Mesenteric fat pad (tissue), 1 donor: ENCODE measurements around the gene CLC. TPM values are rescaled to one million over a fixed set of nuclear protein-coding genes. Genes with fewer than 3 reads are reported as not detected.
"Not testable (repeated sequence)": the region's sequence is repeated elsewhere in the genome, so short reads cannot be mapped to it uniquely, and the experiment has no call there.

ENCODE experiments used
- DNase-seq: peaks from one replicate; pipeline ENCODE4 v3.0.0-alpha.2; 2020; ENCODE audit warnings: low spot score
- long read RNA-seq: library from polyadenylated mRNA; unstranded; transcript quantifications from one replicate; pipeline ENCODE4 v2.0.0, GENCODE V29; 2020
- total RNA-seq: library from RNA; stranded (reverse); fragmentation: NEBNext Ultra II Directional; extraction: Animal tissue kit (Norgen Biotek cat#: 25700); gene quantifications from one replicate; pipeline ENCODE4 v1.2.1, GENCODE V29; 2021
- donor health status: DM: yes; HTN: yes; CAD: no.

CLC gene
- not detected for total RNA-seq
- long read RNA-seq: 0 reads

- no peak for DNase-seq
These were observed at the start of gene CLC for GRCh38 chr19:39737891-39738290. Gene CLC (minus strand): TSS chr19:39738029. CDS start chr19:39737952, 77 bp downstream.

GRCh38 chr19:39780894-39781293 is 43.1 kb upstream of the CLC start:
- DNase-seq: no peak

GRCh38 chr19:39778763-39779162 is 40.9 kb upstream of the CLC start, which contains the start of gene LEUTX:
Gene LEUTX (plus strand): TSS chr19:39778854. CDS start chr19:39778921, 67 bp downstream.
- no peak for DNase-seq

GRCh38 chr19:39768786-39769185 is 31.0 kb upstream of the CLC start:
- no peak for DNase-seq

GRCh38 chr19:39768334-39768733 is 30.5 kb upstream of the CLC start:
- DNase-seq: no peak

- DNase-seq: no peak
These were observed 27.6 kb upstream of the CLC start for GRCh38 chr19:39765091-39766076.

- DNase-seq: not testable (repeated sequence)
These were observed 24.0 kb upstream of the CLC start for GRCh38 chr19:39761851-39762250.

- DNase-seq: no peak
These were observed 21.8 kb upstream of the CLC start for GRCh38 chr19:39759457-39760184.

- DNase-seq: no peak
These were observed 17.1 kb upstream of the CLC start for GRCh38 chr19:39754971-39755370.

- DNase-seq: no peak
These were observed 16.7 kb upstream of the CLC start for GRCh38 chr19:39754544-39754943.

- DNase-seq: no peak
These were observed 15.0 kb upstream of the CLC start for GRCh38 chr19:39752795-39753194.

- DNase-seq: no peak
These were observed 14.6 kb upstream of the CLC start for GRCh38 chr19:39752390-39752789.

- DNase-seq: no peak
These were observed 12.2 kb upstream of the CLC start for GRCh38 chr19:39749981-39750380.

GRCh38 chr19:39746836-39747529 is 9.2 kb upstream of the CLC start:
- DNase-seq: no peak

GRCh38 chr19:39745643-39746042 is 7.8 kb upstream of the CLC start:
- DNase-seq: no peak

GRCh38 chr19:39740395-39740794 is 2.6 kb upstream of the CLC start:
- DNase-seq: no peak

- no peak for DNase-seq
These were observed 985 bp upstream of the CLC start for GRCh38 chr19:39738814-39739213.

GRCh38 chr19:39737351-39737750 is 478 bp downstream of the CLC start:
- no peak for DNase-seq

GRCh38 chr19:39736088-39736487 is 1.7 kb downstream of the CLC start:
- no peak for DNase-seq

- no peak for DNase-seq
These were observed 2.1 kb downstream of the CLC start for GRCh38 chr19:39735688-39736087.

GRCh38 chr19:39733841-39734240 is 4.0 kb downstream of the CLC start:
- no peak for DNase-seq

GRCh38 chr19:39731685-39732084 is 6.1 kb downstream of the CLC start:
- no peak for DNase-seq
